Loucy (cell line): ENCODE results near the gene CNTROB.

Experiments
- CTCF ChIP-seq: fragments of 200-600 bp; sonication (generic); conservative IDR thresholded peaks from 2 replicates; pipeline ENCODE4 v1.5.1; 2014; ENCODE audit warnings: mild to moderate bottlenecking, antibody characterized with exemption, low read length
- EZH2phosphoT487 ChIP-seq: fragments of 200-600 bp; IDR thresholded peaks from 2 replicates; pipeline ENCODE4 v1.6.1; 2018; ENCODE audit warnings: antibody characterized with exemption, mild to moderate bottlenecking, moderate library complexity, borderline replicate concordance

GRCh38 chr17:7984904-7985303, 52.9 kb downstream of the CNTROB start:
- TF ChIP-seq CTCF: no peak
- TF ChIP-seq EZH2phosphoT487: no peak
